ENCODE data around the gene FOXA2.

Gene FOXA2

DNA sequence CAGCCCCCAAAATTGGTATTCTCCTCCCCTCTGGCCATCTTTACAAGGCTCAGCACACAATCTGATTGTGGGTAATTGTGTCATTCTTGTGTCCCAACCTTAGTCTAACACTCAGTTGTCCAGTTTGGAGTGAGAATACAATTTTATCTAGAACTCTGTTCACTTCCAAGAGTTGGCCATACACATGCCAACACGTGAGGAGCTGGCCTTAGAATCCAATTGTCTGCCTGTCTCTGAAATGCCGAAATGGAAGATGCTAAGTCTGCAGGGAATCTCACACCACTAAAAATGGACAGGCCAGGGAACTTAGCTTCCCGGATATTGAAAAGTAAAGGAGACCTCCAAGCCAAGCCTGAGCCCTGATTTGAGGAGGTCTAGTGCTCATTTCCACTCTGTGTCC, 12.3 kb downstream of the FOXA2 start:
- no peak overlapping the region for H3K4me3 ChIP-seq (ENCODE audit: low read depth, low read length)
- in situ Hi-C loops (cut with HindIII; ENCODE audit: low sequenced_read_pairs), result no loop called here
- DNase-seq (ENCODE audit: low read depth), result no peak
- no peak for TF ChIP-seq CTCF (IDR thresholded peaks at IDR 0.05; ENCODE audit: low read depth, low read length, missing control alignments)

DNA sequence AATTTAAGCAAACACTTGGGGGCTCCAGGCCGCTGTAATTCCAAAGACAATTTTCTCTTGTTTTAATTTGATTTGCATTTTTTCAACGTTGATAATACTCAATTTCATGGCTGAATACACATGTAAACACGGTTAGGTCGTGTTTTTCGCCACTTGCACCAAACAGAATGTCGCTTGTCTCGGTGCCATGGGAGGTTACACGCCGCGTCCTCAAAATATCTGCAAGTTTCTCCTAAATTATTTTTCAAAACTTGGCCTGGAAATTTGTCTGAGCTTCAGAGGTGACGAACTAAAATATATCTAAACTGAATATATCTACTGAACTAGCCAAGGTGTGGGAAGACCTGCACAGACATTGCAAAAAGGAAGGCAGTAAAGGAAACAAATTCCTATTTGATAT, 15.0 kb downstream of the FOXA2 start:
- no peak overlapping the region for H3K4me3 ChIP-seq (ENCODE audit: low read depth, low read length)
- in situ Hi-C loops (cut with HindIII; ENCODE audit: low sequenced_read_pairs), result no loop called here
- TF ChIP-seq CTCF (IDR thresholded peaks at IDR 0.05; ENCODE audit: low read depth, low read length, missing control alignments), result no peak
- DNase-seq (ENCODE audit: low read depth), result no peak

DNA sequence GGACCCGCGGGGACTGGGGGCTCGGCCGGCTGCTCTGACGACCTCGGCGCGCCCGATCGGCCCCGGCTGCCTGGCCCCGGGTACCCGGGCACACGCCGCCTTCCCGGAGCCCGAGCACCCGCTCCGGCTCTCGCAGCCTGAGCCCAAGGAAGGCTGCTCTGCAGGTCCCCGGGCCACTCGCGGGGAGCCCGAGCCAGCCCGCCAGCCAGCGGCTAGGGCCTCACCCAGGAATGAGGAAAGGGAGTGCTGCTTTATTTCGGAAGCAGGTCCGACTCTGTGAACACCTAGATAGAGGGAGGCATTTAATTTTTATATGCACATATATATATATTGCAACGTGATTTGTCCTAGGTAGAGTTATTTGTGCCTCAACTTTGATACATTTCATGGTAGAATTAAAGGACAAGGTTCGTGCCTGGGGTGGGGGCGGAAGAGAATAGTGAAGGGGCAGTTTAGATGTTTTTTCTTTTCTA, 15.5 kb downstream of the FOXA2 start:
- no peak for DNase-seq (ENCODE audit: low read depth)
- no peak overlapping the region for H3K4me3 ChIP-seq (ENCODE audit: low read depth, low read length)
- no peak for TF ChIP-seq CTCF (IDR thresholded peaks at IDR 0.05; ENCODE audit: low read depth, low read length, missing control alignments)
- in situ Hi-C loops (cut with HindIII; ENCODE audit: low sequenced_read_pairs), result no loop called here

GRCh38 chr20:22567944-22568871, 16.2 kb downstream of the FOXA2 start:
- no peak for DNase-seq (ENCODE audit: low read depth)
- no peak overlapping the region for H3K4me3 ChIP-seq (ENCODE audit: low read depth, low read length)
- TF ChIP-seq CTCF (IDR thresholded peaks at IDR 0.05; ENCODE audit: low read depth, low read length, missing control alignments), result no peak
- in situ Hi-C loops (cut with HindIII; ENCODE audit: low sequenced_read_pairs), result no loop called here

DNA sequence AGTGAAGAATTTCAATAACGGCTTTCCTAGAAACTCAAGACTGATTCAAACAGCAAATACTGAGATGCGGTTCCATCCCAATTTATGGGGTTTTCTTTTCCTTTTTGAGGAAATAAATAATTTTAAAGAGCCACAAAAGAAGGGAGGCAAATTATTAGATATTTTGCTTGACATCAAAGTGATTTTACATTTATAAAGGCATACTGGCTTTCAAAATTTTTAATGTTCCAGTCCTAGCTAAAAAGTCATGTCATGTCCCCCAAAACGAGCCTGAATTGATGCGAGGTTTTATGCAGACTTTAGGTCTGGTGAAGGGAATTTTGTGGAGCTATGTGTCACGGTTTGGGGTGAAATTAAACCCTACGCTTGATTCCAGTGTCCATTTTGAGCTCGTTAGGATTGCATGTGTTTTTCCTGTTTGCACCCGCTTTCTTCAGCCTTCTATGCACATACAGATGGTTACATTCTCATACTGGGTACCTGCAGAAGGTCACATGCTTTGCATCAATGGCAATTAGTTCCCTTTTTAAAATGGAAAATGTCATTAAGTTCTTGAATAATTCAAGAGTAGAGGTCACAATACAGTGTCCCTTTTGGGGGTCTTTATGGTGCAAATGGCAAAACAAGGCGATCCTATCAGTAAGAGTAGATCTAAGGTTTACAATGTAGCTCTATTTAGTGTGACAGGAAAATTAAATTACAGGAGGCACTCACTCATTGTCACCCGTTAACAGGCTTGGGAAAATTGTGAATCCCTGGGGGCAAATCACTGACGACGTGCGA, 17.3 kb downstream of the FOXA2 start:
- TF ChIP-seq CTCF (IDR thresholded peaks at IDR 0.05; ENCODE audit: low read depth, low read length, missing control alignments), result no peak
- no peak for DNase-seq (ENCODE audit: low read depth)
- in situ Hi-C loops (cut with HindIII; ENCODE audit: low sequenced_read_pairs), result no loop called here
- no peak overlapping the region for H3K4me3 ChIP-seq (ENCODE audit: low read depth, low read length)

GRCh38 chr20:22563062-22563965, 21.1 kb downstream of the FOXA2 start:
- TF ChIP-seq CTCF (IDR thresholded peaks at IDR 0.05; ENCODE audit: low read depth, low read length, missing control alignments), result no peak
- no peak for DNase-seq (ENCODE audit: low read depth)
- no peak overlapping the region for H3K4me3 ChIP-seq (ENCODE audit: low read depth, low read length)
- in situ Hi-C loops (cut with HindIII; ENCODE audit: low sequenced_read_pairs), result no loop called here

Measured in astrocyte of the cerebellum (primary cell).